Rectal smooth muscle tissue (tissue), 1 donor: Measurements from ENCODE around the gene GPR39.

Experiments
- H3K27ac ChIP-seq: one replicate; pipeline ENCODE4 v1.7.0; 2013; ENCODE audit warnings: low read depth, low read length, inconsistent platforms
- H3K27me3 ChIP-seq: one replicate; pipeline ENCODE4 v1.7.0; 2013; ENCODE audit warnings: low read length; ENCODE audit not compliant: control insufficient read depth, insufficient read depth
- H3K36me3 ChIP-seq: one replicate; pipeline ENCODE4 v1.7.0; 2013; ENCODE audit warnings: low read length; ENCODE audit not compliant: control insufficient read depth, insufficient read depth
- H3K4me1 ChIP-seq: one replicate; pipeline ENCODE4 v1.7.0; 2013; ENCODE audit warnings: low read length; ENCODE audit not compliant: control insufficient read depth, insufficient read depth
- H3K4me3 ChIP-seq: one replicate; pipeline ENCODE4 v1.7.0; 2013; ENCODE audit warnings: low read length
- H3K9ac ChIP-seq: one replicate; pipeline ENCODE4 v1.7.0; 2013; ENCODE audit warnings: low read length

Gene GPR39

DNA sequence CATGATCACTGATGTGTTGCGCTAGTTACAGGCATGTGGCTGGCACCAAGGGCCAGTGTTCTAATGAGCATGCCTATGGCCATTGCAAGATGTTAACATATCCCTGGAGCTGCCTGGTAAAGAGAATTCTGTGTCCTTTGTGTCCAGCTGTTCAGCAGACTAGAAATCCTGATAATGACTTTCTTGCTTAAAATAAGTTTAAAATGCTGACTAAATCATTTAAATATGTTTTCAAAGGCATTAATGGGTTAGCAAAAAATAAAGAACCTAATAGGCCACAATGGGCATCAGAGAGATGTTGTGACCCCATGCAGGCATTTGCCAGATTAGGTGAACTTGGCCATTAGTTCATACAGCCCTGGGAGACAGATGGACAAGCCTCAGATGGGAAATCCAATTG is 67.5 kb downstream of the GPR39 start:
- no peak overlapping the region for H3K9ac ChIP-seq

DNA sequence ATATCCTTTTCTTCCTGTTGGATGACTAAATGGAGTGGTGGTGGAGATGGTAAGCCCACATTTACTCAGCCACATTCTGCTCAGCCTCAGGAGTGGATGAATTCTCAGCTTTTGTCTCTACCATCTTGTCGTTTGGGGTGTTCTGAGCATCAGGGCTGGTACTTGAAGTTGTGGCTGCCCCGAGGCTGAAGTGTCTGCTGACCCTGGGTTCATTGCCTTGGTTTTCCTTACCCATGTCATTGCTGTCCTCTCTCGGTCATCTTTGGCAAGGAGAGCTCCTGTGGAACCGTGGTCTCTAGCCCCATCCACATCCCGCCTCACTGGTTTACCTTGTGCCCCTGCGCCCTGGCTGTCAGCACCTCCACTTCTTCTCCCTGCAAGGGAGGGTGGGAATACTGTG is 71.9 kb downstream of the GPR39 start:
- H3K27me3 ChIP-seq = no peaks in the 10 kb centered on the region
- no peaks in the 10 kb centered on the region for H3K36me3 ChIP-seq
- no peak overlapping the region for H3K27ac ChIP-seq
- H3K4me3 ChIP-seq = no peak overlapping the region
- H3K9ac ChIP-seq = no peak overlapping the region
- H3K4me1 ChIP-seq = no peaks in the 10 kb centered on the region

More for the DNA sequence above, 67.5 kb downstream of the GPR39 start:
- Histone ChIP-seq H3K27me3 (no peaks in the 10 kb centered on the region), H3K36me3 (no peaks in the 10 kb centered on the region), H3K27ac (no peak overlapping the region), H3K4me3 (no peak overlapping the region), H3K4me1 (no peaks in the 10 kb centered on the region)

- Histone ChIP-seq H3K36me3 (no peaks in the 10 kb centered on the region), H3K4me3 (no peak overlapping the region), H3K27me3 (no peaks in the 10 kb centered on the region), H3K9ac (no peak overlapping the region), H3K27ac (no peak overlapping the region), H3K4me1 (no peaks in the 10 kb centered on the region)
Measured at GRCh38 chr2:132489150-132489549, 72.5 kb downstream of the GPR39 start.

GRCh38 chr2:132495881-132496280 is 79.3 kb downstream of the GPR39 start:
- no peak overlapping the region for H3K27ac ChIP-seq
- no peaks in the 10 kb centered on the region for H3K36me3 ChIP-seq
- H3K27me3 ChIP-seq = no peaks in the 10 kb centered on the region
- no peak overlapping the region for H3K9ac ChIP-seq
- no peak overlapping the region for H3K4me3 ChIP-seq
- no peaks in the 10 kb centered on the region for H3K4me1 ChIP-seq

- H3K36me3 ChIP-seq = no peaks in the 10 kb centered on the region
- no peak overlapping the region for H3K9ac ChIP-seq
- H3K4me1 ChIP-seq = no peaks in the 10 kb centered on the region
Measured at GRCh38 chr2:132496555-132496954, 80.0 kb downstream of the GPR39 start.

DNA sequence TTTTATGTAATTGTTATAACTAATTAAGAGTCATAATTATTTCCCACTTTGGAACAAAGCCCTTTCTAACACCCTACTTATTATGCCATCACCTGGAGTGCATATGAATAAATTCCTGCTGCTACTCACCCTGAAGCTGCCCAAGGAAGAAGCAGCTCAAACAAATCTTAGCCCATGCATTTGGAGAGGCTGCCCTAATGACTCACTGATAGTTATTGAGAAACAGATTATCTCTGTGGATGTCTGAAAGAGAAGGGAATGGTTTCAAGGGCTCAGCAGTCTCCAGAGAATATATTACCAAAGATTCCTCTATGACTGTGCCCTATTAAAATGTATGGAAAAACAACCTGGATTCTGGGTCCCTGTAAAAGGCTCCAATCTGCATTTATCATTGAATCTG is 81.0 kb downstream of the GPR39 start:
- H3K9ac ChIP-seq = no peak overlapping the region
- no peak overlapping the region for H3K4me3 ChIP-seq
- no peaks in the 10 kb centered on the region for H3K27me3 ChIP-seq
- no peak overlapping the region for H3K27ac ChIP-seq
- no peaks in the 10 kb centered on the region for H3K4me1 ChIP-seq
- no peaks in the 10 kb centered on the region for H3K36me3 ChIP-seq

More at GRCh38 chr2:132496555-132496954, 80.0 kb downstream of the GPR39 start:
- Histone ChIP-seq H3K27me3 (no peaks in the 10 kb centered on the region), H3K4me3 (no peak overlapping the region), H3K27ac (no peak overlapping the region)

DNA sequence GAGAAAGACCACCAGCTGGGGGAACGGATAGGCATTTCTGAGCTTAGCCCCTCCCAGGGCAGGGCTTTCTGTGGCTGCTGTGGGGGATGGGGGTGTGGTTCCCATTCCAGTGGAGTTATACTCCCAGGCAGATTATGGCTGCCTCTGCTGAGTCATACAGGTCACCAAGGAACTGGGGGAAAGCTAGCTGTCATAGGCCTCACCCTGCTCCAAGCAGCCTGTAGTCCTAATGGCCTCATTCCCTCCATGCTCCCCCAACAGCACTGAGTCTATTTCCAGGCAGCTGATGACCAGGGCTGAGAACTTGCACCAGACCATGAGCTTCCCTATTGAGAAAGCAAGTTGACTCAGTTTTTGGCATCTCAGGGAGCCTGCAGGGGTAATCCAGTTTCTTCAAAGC is 87.1 kb downstream of the GPR39 start:
- Histone ChIP-seq H3K27ac (no peak overlapping the region), H3K9ac (no peak overlapping the region), H3K4me3 (no peak overlapping the region), H3K36me3 (no peaks in the 10 kb centered on the region), H3K4me1 (no peaks in the 10 kb centered on the region), H3K27me3 (no peaks in the 10 kb centered on the region)

DNA sequence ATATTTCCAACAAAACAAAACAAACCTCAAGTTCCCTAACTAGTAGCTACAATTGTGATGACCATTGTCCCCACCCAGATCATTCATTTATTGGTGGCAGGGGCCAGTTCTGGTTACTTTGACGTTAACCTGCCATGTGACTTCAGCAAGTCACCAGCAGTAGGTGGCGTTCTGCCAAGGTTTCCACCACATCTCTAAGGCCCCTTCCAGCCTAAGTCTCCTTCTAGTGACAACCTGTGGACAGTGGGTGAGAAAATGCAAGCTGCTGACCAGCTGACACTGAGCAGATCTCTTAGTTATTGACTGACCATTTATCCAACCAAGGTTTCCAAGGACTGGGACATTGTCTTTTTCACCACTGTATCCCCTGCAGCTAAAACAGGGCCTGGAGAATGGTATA is 98.4 kb downstream of the GPR39 start:
- no peaks in the 10 kb centered on the region for H3K27me3 ChIP-seq
- no peaks in the 10 kb centered on the region for H3K36me3 ChIP-seq
- no peak overlapping the region for H3K4me3 ChIP-seq
- H3K9ac ChIP-seq = no peak overlapping the region
- H3K27ac ChIP-seq = no peak overlapping the region
- no peaks in the 10 kb centered on the region for H3K4me1 ChIP-seq

GRCh38 chr2:132517386-132517785 is 100.8 kb downstream of the GPR39 start:
- no peak overlapping the region for H3K9ac ChIP-seq
- H3K27ac ChIP-seq = no peak overlapping the region
- H3K27me3 ChIP-seq = no peaks in the 10 kb centered on the region
- no peak overlapping the region for H3K4me3 ChIP-seq
- H3K36me3 ChIP-seq = no peaks in the 10 kb centered on the region
- no peaks in the 10 kb centered on the region for H3K4me1 ChIP-seq

- Histone ChIP-seq H3K36me3 (no peaks in the 10 kb centered on the region), H3K9ac (no peak overlapping the region), H3K4me1 (no peaks in the 10 kb centered on the region), H3K4me3 (no peak overlapping the region), H3K27me3 (no peaks in the 10 kb centered on the region), H3K27ac (no peak overlapping the region)
Measured at GRCh38 chr2:132518302-132518701, 101.7 kb downstream of the GPR39 start.

DNA sequence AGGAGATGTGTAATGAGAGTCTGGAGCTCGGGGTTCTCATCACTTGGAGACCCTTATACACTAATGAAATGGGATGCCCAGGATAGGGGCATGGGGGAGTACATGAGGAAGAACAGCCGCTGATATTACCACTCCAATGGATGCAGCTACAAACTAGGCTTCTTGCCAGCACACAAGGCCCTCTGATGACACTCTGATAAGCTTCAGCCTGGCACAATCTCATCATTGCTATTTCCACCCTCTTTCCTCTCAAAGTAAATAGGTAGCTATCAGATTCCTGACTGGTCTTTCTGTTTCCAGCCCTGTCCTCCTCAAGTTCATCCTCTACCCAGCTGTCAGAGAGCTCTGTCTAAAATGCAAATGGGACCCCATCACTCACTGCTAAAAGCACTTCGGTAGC is 103.0 kb downstream of the GPR39 start:
- Histone ChIP-seq H3K9ac (no peak overlapping the region), H3K27me3 (no peaks in the 10 kb centered on the region), H3K4me3 (no peak overlapping the region), H3K27ac (no peak overlapping the region), H3K4me1 (no peaks in the 10 kb centered on the region), H3K36me3 (no peaks in the 10 kb centered on the region)

GRCh38 chr2:132521341-132521740 is 104.7 kb downstream of the GPR39 start:
- H3K4me1 ChIP-seq = no peaks in the 10 kb centered on the region
- H3K27ac ChIP-seq = no peak overlapping the region
- no peaks in the 10 kb centered on the region for H3K36me3 ChIP-seq
- no peaks in the 10 kb centered on the region for H3K27me3 ChIP-seq
- no peak overlapping the region for H3K9ac ChIP-seq
- H3K4me3 ChIP-seq = no peak overlapping the region

GRCh38 chr2:132522901-132523300 is 106.3 kb downstream of the GPR39 start:
- Histone ChIP-seq H3K9ac (no peak overlapping the region), H3K4me1 (no peaks in the 10 kb centered on the region), H3K36me3 (no peaks in the 10 kb centered on the region), H3K27me3 (no peaks in the 10 kb centered on the region), H3K4me3 (no peak overlapping the region), H3K27ac (no peak overlapping the region)
